K562 (cell line): ENCODE measurements around the gene RAB21. TPM values are rescaled to one million over a fixed set of nuclear protein-coding genes. Genes with fewer than 3 reads are reported as not detected.

ENCODE experiments used
- ATAC-seq: fragments of 200-7000 bp; cut with Tn5 transposase; 3 replicates; pipeline ENCODE4 v1.9.1; 2020; ENCODE audit warnings: moderate library complexity
- BruUV-seq: library from RNA; stranded (reverse); fragments of 400-500 nt; replicated peaks from 2 replicates; lab custom pipeline; 2021; lab: Mats Ljungman, UMichigan
- CTCF ChIA-PET: fragments of 300-600 bp; formaldehyde crosslinking; extraction: SDS; loops from one replicate; lab custom pipeline; 2021; ENCODE audit warnings: low intra/inter-chr PET ratio; lab: Yijun Ruan, JAX
- POLR2A ChIA-PET: fragments of 300-600, 350-650 bp; sonication (Branson Sonifier 250); formaldehyde crosslinking; extraction: SDS; loops from one replicate; lab custom pipeline; 2021; ENCODE audit warnings: antibody characterized with exemption, inconsistent platforms; lab: Yijun Ruan, JAX
- DNase-seq, 4 experiments: peaks; one replicate each; pipeline versions ENCODE4 v3.0.0 to v3.0.0-alpha.2; 2011 to 2018; ENCODE audit warnings: low spot score in 3 of 4, mixed read lengths in 3 of 4; ENCODE audit errors: extremely low read depth in 1 of 4
- FAIRE-seq: peaks from 2 replicates; lab custom pipeline; 2011; peaks lifted over from hg19 to GRCh38; lab: Jason Lieb, UNC
- H2AFZ ChIP-seq: 2 replicates; pipeline ENCODE4 v1.6.0; 2011; ENCODE audit warnings: low read depth, low read length, control low read depth, inconsistent platforms
- H3K27ac ChIP-seq: fragments of 200-600 bp; 3 replicates; pipeline ENCODE4 v1.8.0; 2011; ENCODE audit warnings: low read depth, mild to moderate bottlenecking, control low read depth, inconsistent platforms, low read length, moderate library complexity, mixed read lengths; ENCODE audit errors: extremely low read depth
- H3K27me3 ChIP-seq, 2 experiments: fragments of 300-600 bp in 1 of 2; 2 replicates in 1 of 2; 3 replicates in 1 of 2; pipeline versions ENCODE4 v1.6.0 to v1.8.0; 2011; ENCODE audit warnings: inconsistent platforms in 2 of 2, low read length in 2 of 2, mild to moderate bottlenecking in 1 of 2, mixed read lengths in 1 of 2, moderate library complexity in 1 of 2; ENCODE audit not compliant: control insufficient read depth in 2 of 2, insufficient read depth in 2 of 2
- H3K36me3 ChIP-seq: fragments of 300-600 bp; 3 replicates; pipeline ENCODE4 v1.8.0; 2011; ENCODE audit warnings: mild to moderate bottlenecking, low read length, inconsistent platforms; ENCODE audit not compliant: control insufficient read depth, insufficient read depth
- H3K4me1 ChIP-seq, 2 experiments: fragments of 200-600 bp in 1 of 2; replicated peaks in 1 of 2; 2 replicates in 1 of 2; 3 replicates in 1 of 2; pipeline versions ENCODE4 v1.5.1 to v1.8.0; 2011; ENCODE audit warnings: inconsistent platforms in 2 of 2, low read length in 2 of 2, mild to moderate bottlenecking in 1 of 2, mixed read lengths in 1 of 2, moderate library complexity in 1 of 2; ENCODE audit not compliant: control insufficient read depth in 2 of 2, insufficient read depth in 2 of 2
- H3K4me2 ChIP-seq: 2 replicates; pipeline ENCODE4 v1.6.1; 2011; ENCODE audit warnings: low read length, control low read depth, inconsistent platforms, mixed read lengths; ENCODE audit not compliant: insufficient read depth
- H3K4me3 ChIP-seq: fragments of 200-600 bp; sonication (generic), shearing (Covaris generic); 2 replicates; pipeline ENCODE4 v1.5.1; 2016; ENCODE audit warnings: control low read depth, inconsistent platforms
- H3K79me2 ChIP-seq: fragments of 200-600 bp; 3 replicates; pipeline ENCODE4 v1.8.0; 2011; ENCODE audit warnings: low read length, inconsistent platforms; ENCODE audit not compliant: control insufficient read depth, insufficient read depth
- H3K9ac ChIP-seq, 2 experiments: 2 replicates each; pipeline versions ENCODE4 v1.6.0 to v1.6.1; 2011; ENCODE audit warnings: low read depth in 2 of 2, low read length in 2 of 2, control low read depth in 1 of 2, inconsistent platforms in 1 of 2, mild to moderate bottlenecking in 1 of 2, mixed read lengths in 1 of 2; ENCODE audit not compliant: insufficient read depth in 1 of 2
- H3K9me1 ChIP-seq: one replicate; pipeline ENCODE4 v1.6.0; 2011; ENCODE audit warnings: inconsistent platforms, mild to moderate bottlenecking, low read length, moderate library complexity; ENCODE audit not compliant: control insufficient read depth, insufficient read depth
- H3K9me3 ChIP-seq: replicated peaks from 2 replicates; pipeline ENCODE4 v1.5.1; 2011; ENCODE audit warnings: low read depth, low read length, inconsistent platforms; ENCODE audit not compliant: control insufficient read depth, insufficient read depth
- H4K20me1 ChIP-seq: replicated peaks from 2 replicates; pipeline ENCODE4 v1.6.1; 2011; ENCODE audit warnings: low read length, inconsistent platforms, mixed read lengths; ENCODE audit not compliant: control insufficient read depth, insufficient read depth
- CBFA2T3 ChIP-seq: fragments of 450-650 bp; IDR thresholded peaks from 2 replicates; pipeline ENCODE4 v1.6.1; 2017
- DMBX1 ChIP-seq: fragments of 250-450 bp; sonication (Bioruptor Pico); IDR thresholded peaks from 2 replicates; pipeline ENCODE4 v1.8.0; 2022; ENCODE audit warnings: inconsistent platforms, mild to moderate bottlenecking, moderate library complexity, borderline replicate concordance
- GATA2 ChIP-seq: sonication (generic); formaldehyde crosslinking; IDR thresholded peaks from 2 replicates; pipeline ENCODE4 v1.4.0; 2020; ENCODE audit warnings: mild to moderate bottlenecking, missing genetic modification reagents
- HIVEP1 ChIP-seq: fragments of 250-450 bp; sonication (Bioruptor Pico); IDR thresholded peaks from 2 replicates; pipeline ENCODE4 v1.4.0; 2020; ENCODE audit warnings: mild to moderate bottlenecking
- HNRNPH1 ChIP-seq: fragments of 200-400 bp; formaldehyde crosslinking; optimal IDR thresholded peaks from 2 replicates; pipeline ENCODE3; 2017; ENCODE audit warnings: low read depth, mild to moderate bottlenecking, low read length, moderate library complexity
- HNRNPUL1 ChIP-seq: fragments of 200-400 bp; formaldehyde crosslinking; IDR thresholded peaks from 2 replicates; pipeline ENCODE4 v1.6.1; 2017; ENCODE audit warnings: low read length
- ID3 ChIP-seq, 2 experiments: fragments of 250-450 bp in 1 of 2; fragments of 450-650 bp in 1 of 2; sonication (Bioruptor Pico) in 1 of 2; IDR thresholded peaks; 2 replicates each; pipeline versions ENCODE4 v1.6.1 to v1.8.0; 2016 to 2021; ENCODE audit warnings: mild to moderate bottlenecking in 2 of 2, moderate library complexity in 2 of 2, missing compliant biosample characterization in 1 of 2, missing genetic modification characterization in 1 of 2
- KDM5B ChIP-seq: fragments of 200-600 bp; sonication (generic); IDR thresholded peaks from 2 replicates; pipeline ENCODE4 v1.6.1; 2012; ENCODE audit warnings: low read depth, mild to moderate bottlenecking, moderate library complexity, low read length, control low read depth, inconsistent platforms; ENCODE audit not compliant: insufficient replicate concordance
- MEF2D ChIP-seq: conservative IDR thresholded peaks from 2 replicates; pipeline ENCODE4 v1.6.1; 2016; ENCODE audit warnings: low read depth, missing genetic modification characterization, missing compliant biosample characterization
- NCOA1 ChIP-seq: fragments of 450-650 bp; IDR thresholded peaks from 2 replicates; pipeline ENCODE4 v1.6.1; 2016; ENCODE audit warnings: low read depth
- NR2C1 ChIP-seq, 2 experiments: fragments of 450-650 bp; IDR thresholded peaks; 2 replicates each; pipeline ENCODE4 v1.6.1; 2017; ENCODE audit warnings: mild to moderate bottlenecking in 2 of 2, antibody characterized with exemption in 1 of 2, inconsistent platforms in 1 of 2, missing compliant biosample characterization in 1 of 2, missing genetic modification characterization in 1 of 2
- RB1 ChIP-seq: fragments of 450-650 bp; IDR thresholded peaks from 2 replicates; pipeline ENCODE4 v1.6.1; 2017; ENCODE audit warnings: low read depth, mild to moderate bottlenecking
- SMAD4 ChIP-seq: fragments of 250-450 bp; sonication (Bioruptor Pico); conservative IDR thresholded peaks from 2 replicates; pipeline ENCODE4 v1.8.0; 2021; ENCODE audit warnings: inconsistent platforms, mild to moderate bottlenecking, moderate library complexity
- ZNF408 ChIP-seq: fragments of 250-450 bp; sonication (Bioruptor Pico); IDR thresholded peaks from 2 replicates; pipeline ENCODE4 v1.4.0; 2020; ENCODE audit warnings: low read depth, mild to moderate bottlenecking, moderate library complexity
- ZNF436 ChIP-seq: fragments of 250-450, 450-650 bp; sonication (Bioruptor Pico); formaldehyde crosslinking; IDR thresholded peaks from 2 replicates; pipeline ENCODE4 v1.7.0; 2020; ENCODE audit warnings: mild to moderate bottlenecking
- ZNF592 ChIP-seq: fragments of 450-650 bp; IDR thresholded peaks from 2 replicates; pipeline ENCODE4 v1.6.1; 2017; ENCODE audit warnings: antibody characterized with exemption, mild to moderate bottlenecking
- ZNF740 ChIP-seq, 3 experiments: fragments of 200-800 bp in 1 of 3; sonication (Bioruptor generic) in 1 of 3; sonication (generic) in 1 of 3; formaldehyde crosslinking in 1 of 3; IDR thresholded peaks; 2 replicates each; pipeline versions ENCODE4 v1.6.1 to v1.8.0; 2016 to 2022; ENCODE audit warnings: mild to moderate bottlenecking in 2 of 3, missing compliant biosample characterization in 2 of 3, missing genetic modification characterization in 2 of 3, missing genetic modification reagents in 1 of 3
- WGBS: fragments of 100-300 bp; shearing (Covaris generic); methylation state at CpG from one replicate; pipeline ENCODE4 v1.1.6; 2016; ENCODE audit warnings: low coverage, mixed read lengths; ENCODE audit not compliant: insufficient coverage; ENCODE audit errors: missing lambda C conversion rate; 5-methylcytosine and 5-hydroxymethylcytosine counted together
- in situ Hi-C: fragments of 300-500 bp; cut with MboI; formaldehyde crosslinking; loops from 4 replicates; pipeline ENCODE4 v1.15.0; 2018; ENCODE audit warnings: inconsistent platforms, mixed read lengths
- intact Hi-C: fragments of 100-400 bp; cut with micrococcal nuclease; formaldehyde crosslinking; loops from 2 replicates; pipeline ENCODE4 v1.14.2; 2022
- polyA plus RNA-seq, 8 experiments: library from polyadenylated mRNA; depleted of rRNA in 4 of 8; stranded (reverse) in 5 of 8; unstranded in 3 of 8; fragments of >200 nt; fragmentation: Nextera tagmentation in 2 of 8; fragmentation: Illumina TruSeq in 1 of 8; extraction: Ambion mirVana in 2 of 8; extraction: Trizol in 1 of 8; gene quantifications; 2 replicates each; pipeline versions ENCODE4 v1.2.1 to v1.2.3, GENCODE V29; 2011 to 2014; ENCODE audit warnings: inconsistent platforms in 1 of 8, missing spikeins in 1 of 8
- total RNA-seq, 7 experiments: library from RNA; depleted of rRNA in 6 of 7; stranded (reverse); fragments of >200 nt in 6 of 7; fragmentation: Illumina TruSeq in 2 of 7; extraction: Trizol in 2 of 7; gene quantifications; 2 replicates each; pipeline versions ENCODE4 v1.2.1 to v1.2.3, GENCODE V29; 2011 to 2021; ENCODE audit warnings: low replicate concordance in 1 of 7

The RAB21 gene
- total and polyA plus RNA-seq, 9 of the 15 experiments (the other 6 are each of a cell fraction or from before 2014, with no cell fraction given) = 5.3 to 45.6 (median 19.6) TPM

GRCh38 chr12:71732357-71732712, 22.3 kb upstream of the RAB21 start:
- intact Hi-C loops (no loop called here), in situ Hi-C loops (no loop called here)
- CTCF ChIA-PET = no interaction called here
- Histone ChIP-seq H3K9me3 (no peaks in the 10 kb centered on the region), H3K4me2 (peak overlapping the region; percentile 70), H2AFZ (peak overlapping the region; percentile 92), H3K36me3 (no peaks in the 10 kb centered on the region), H3K27ac (0 out of 3 replicates have a peak overlapping the region, but pooled peaks have one; percentile 28), H3K9ac (peak overlapping the region in 1 of 2 experiments; percentile 41; a peak in 1 of 4 replicates), H3K4me1 (peaks cover 0 to 4% of the 10 kb centered on the region in 2 experiments; a peak in 3 of 5 replicates), H4K20me1 (no peaks in the 10 kb centered on the region), H3K4me3 (no peak overlapping the region), H3K79me2 (no peaks in the 10 kb centered on the region), H3K27me3 (no peaks in the 10 kb centered on the region), H3K9me1 (no peaks in the 10 kb centered on the region)
- no peak; the same call in 2 of the 3 replicates for ATAC-seq
- POLR2A ChIA-PET = no interaction called here
- no peak for FAIRE-seq
- DNase-seq = no peak
- no TSS peak for BruUV-seq
- 40% methylated on average over 3 of the region's 3 CpGs for WGBS
- TF ChIP-seq ZNF740 (CRISPR knock-in tag; IDR thresholded peaks at IDR 0.05) (no peak), ZNF740 (tag; IDR thresholded peaks at IDR 0.05) (0 out of 4 replicates have a peak, but pooled peaks of 1 of the 2 experiments have one; percentile 25), ZNF408 (CRISPR knock-in tag) (no peak), CBFA2T3 (no peak), ID3 (CRISPR knock-in tag; IDR thresholded peaks at IDR 0.05) (no peak), ID3 (tag; IDR thresholded peaks at IDR 0.05) (0 out of 2 replicates have a peak, but pooled peaks have one; percentile 44), NR2C1 (IDR thresholded peaks at IDR 0.05) (no peak), NR2C1 (tag; IDR thresholded peaks at IDR 0.05) (peak; percentile 25; the same call in 1 of the 2 replicates), HNRNPUL1 (no peak), HIVEP1 (CRISPR knock-in tag) (no peak), RB1 (no peak), SMAD4 (CRISPR knock-in tag) (0 out of 2 replicates have a peak, but pooled peaks have one; percentile 46), GATA2 (CRISPR knock-in tag) (no peak), DMBX1 (CRISPR knock-in tag) (peak; percentile 67; the same call in 1 of the 2 replicates), ZNF436 (CRISPR knock-in tag) (no peak), KDM5B (no peak), ZNF592 (peak; percentile 91), MEF2D (tag) (no peak), NCOA1 (no peak), HNRNPH1 (no peak)
